Panc1 (cell line): Measurements from ENCODE around the gene NT5DC3. TPM values are rescaled to one million over a fixed set of nuclear protein-coding genes. Genes with fewer than 3 reads are reported as not detected.

Source experiments
- ATAC-seq: fragments of 200-7000 bp; cut with Tn5 transposase; 2 replicates; pipeline ENCODE4 v1.9.1; 2020; ENCODE audit warnings: mild to moderate bottlenecking, moderate library complexity
- BruUV-seq: library from RNA; stranded (reverse); fragments of 400-500 nt; replicated peaks from 2 replicates; lab custom pipeline; 2021; lab: Mats Ljungman, UMichigan
- CTCF ChIA-PET: fragments of 300-600 bp; sonication (Branson Sonifier 250); formaldehyde crosslinking; loops from one replicate; lab custom pipeline; 2022; ENCODE audit warnings: antibody characterized with exemption; lab: Charles Lee
- POLR2A ChIA-PET: fragments of 300-600 bp; sonication (Branson Sonifier 250); formaldehyde crosslinking; loops from one replicate; lab custom pipeline; 2022; ENCODE audit warnings: antibody characterized with exemption; lab: Charles Lee
- DNase-seq: peaks from one replicate; pipeline ENCODE4 v3.0.0-alpha.2; 2010; ENCODE audit warnings: low read depth, low spot score
- H3K27ac ChIP-seq: 2 replicates; pipeline ENCODE4 v1.5.1; 2011; ENCODE audit warnings: mild to moderate bottlenecking, low read length, inconsistent platforms
- H3K27me3 ChIP-seq: fragments of 200-500 bp; sonication (Bioruptor generic); 2 replicates; pipeline ENCODE4 v1.6.0; 2014; ENCODE audit warnings: low read length, inconsistent platforms; ENCODE audit not compliant: control insufficient read depth, insufficient read depth
- H3K36me3 ChIP-seq: fragments of 200-500 bp; sonication (Bioruptor generic); 2 replicates; pipeline ENCODE4 v1.5.1; 2014; ENCODE audit warnings: inconsistent platforms, mild to moderate bottlenecking, low read length, moderate library complexity; ENCODE audit not compliant: control insufficient read depth, insufficient read depth
- H3K4me1 ChIP-seq: 2 replicates; pipeline ENCODE4 v1.5.1; 2011; ENCODE audit warnings: inconsistent platforms, mild to moderate bottlenecking, low read length, moderate library complexity; ENCODE audit not compliant: control insufficient read depth, insufficient read depth
- H3K4me3 ChIP-seq, 2 experiments: 2 replicates each; pipeline ENCODE4 v1.5.1; 2011 to 2012; ENCODE audit warnings: low read depth in 2 of 2, low read length in 2 of 2, mild to moderate bottlenecking in 2 of 2, inconsistent platforms in 1 of 2, moderate library complexity in 1 of 2
- H3K9me3 ChIP-seq: fragments of 200-500 bp; sonication (Bioruptor generic); 2 replicates; pipeline ENCODE4 v1.5.1; 2014; ENCODE audit warnings: low read depth, mild to moderate bottlenecking, inconsistent platforms, low read length, moderate library complexity; ENCODE audit not compliant: control insufficient read depth, insufficient read depth
- POLR2AphosphoS5 ChIP-seq: IDR thresholded peaks from 2 replicates; pipeline ENCODE4 v1.6.1; 2012; ENCODE audit warnings: mild to moderate bottlenecking, low read depth, low read length, moderate library complexity
- REST ChIP-seq, 2 experiments: IDR thresholded peaks; 2 replicates each; pipeline ENCODE4 v1.6.1; 2011 to 2012; ENCODE audit warnings: low read depth in 2 of 2, control low read depth in 1 of 2, low read length in 1 of 2, mild to moderate bottlenecking in 1 of 2, moderate library complexity in 1 of 2; ENCODE audit not compliant: insufficient read depth in 1 of 2
- SIN3A ChIP-seq: IDR thresholded peaks from 2 replicates; pipeline ENCODE4 v1.6.1; 2012; ENCODE audit warnings: low read depth, mild to moderate bottlenecking, low read length, moderate library complexity, borderline replicate concordance; ENCODE audit not compliant: insufficient read depth
- TCF7L2 ChIP-seq: IDR thresholded peaks from 2 replicates; pipeline ENCODE4 v1.6.1; 2011; ENCODE audit warnings: mild to moderate bottlenecking, low read depth, low read length, inconsistent platforms
- in situ Hi-C: cut with HindIII; loops from 2 replicates; pipeline ENCODE4 v1.10.0; 2016; ENCODE audit warnings: low sequenced_read_pairs, low pct_unique_long_range_greater_than_20kb
- intact Hi-C: fragments of 100-400 bp; cut with micrococcal nuclease; formaldehyde crosslinking; loops from one replicate; pipeline ENCODE4 v1.10.0; 2022; ENCODE audit not compliant: unreplicated experiment
- total RNA-seq: library from RNA; stranded (reverse); gene quantifications from one replicate; pipeline ENCODE4 v1.2.1, GENCODE V29; 2021; ENCODE audit not compliant: unreplicated experiment
- TF ChIP-seq, protein P1 (sequence below): fragments of 450-650 bp; IDR thresholded peaks from 2 replicates; pipeline ENCODE4 v1.5.1; 2017; ENCODE audit warnings: mild to moderate bottlenecking

NT5DC3 gene
- total RNA-seq, 1 experiment from 2014 or later = 24.9 TPM

GRCh38 chr12:103827911-103828391 lies 13.1 kb downstream of the NT5DC3 start:
- BruUV-seq = no TSS peak
- POLR2A ChIA-PET = no interaction called here
- no peaks in the 10 kb centered on the region for H3K36me3 ChIP-seq
- no peaks in the 10 kb centered on the region for H3K9me3 ChIP-seq
- no peak overlapping the region for H3K4me3 ChIP-seq
- no peak for TF ChIP-seq REST (IDR thresholded peaks at IDR 0.05; ENCODE audit: insufficient read depth in 1 of 2, low read depth in 2 of 2, low read length in 1 of 2)
- TF ChIP-seq, protein P1, sequence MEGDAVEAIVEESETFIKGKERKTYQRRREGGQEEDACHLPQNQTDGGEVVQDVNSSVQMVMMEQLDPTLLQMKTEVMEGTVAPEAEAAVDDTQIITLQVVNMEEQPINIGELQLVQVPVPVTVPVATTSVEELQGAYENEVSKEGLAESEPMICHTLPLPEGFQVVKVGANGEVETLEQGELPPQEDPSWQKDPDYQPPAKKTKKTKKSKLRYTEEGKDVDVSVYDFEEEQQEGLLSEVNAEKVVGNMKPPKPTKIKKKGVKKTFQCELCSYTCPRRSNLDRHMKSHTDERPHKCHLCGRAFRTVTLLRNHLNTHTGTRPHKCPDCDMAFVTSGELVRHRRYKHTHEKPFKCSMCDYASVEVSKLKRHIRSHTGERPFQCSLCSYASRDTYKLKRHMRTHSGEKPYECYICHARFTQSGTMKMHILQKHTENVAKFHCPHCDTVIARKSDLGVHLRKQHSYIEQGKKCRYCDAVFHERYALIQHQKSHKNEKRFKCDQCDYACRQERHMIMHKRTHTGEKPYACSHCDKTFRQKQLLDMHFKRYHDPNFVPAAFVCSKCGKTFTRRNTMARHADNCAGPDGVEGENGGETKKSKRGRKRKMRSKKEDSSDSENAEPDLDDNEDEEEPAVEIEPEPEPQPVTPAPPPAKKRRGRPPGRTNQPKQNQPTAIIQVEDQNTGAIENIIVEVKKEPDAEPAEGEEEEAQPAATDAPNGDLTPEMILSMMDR = no peak
- no peak for TF ChIP-seq SIN3A
- no peak for TF ChIP-seq TCF7L2
- TF ChIP-seq POLR2AphosphoS5 = no peak
- no peak overlapping the region for H3K27ac ChIP-seq
- no peak for ATAC-seq
- in situ Hi-C loops = no loop called here
- CTCF ChIA-PET = no interaction called here
- peaks cover 6% of the 10 kb centered on the region for H3K4me1 ChIP-seq
- DNase-seq = no peak
- intact Hi-C loops = no loop called here
- no peaks in the 10 kb centered on the region for H3K27me3 ChIP-seq

DNA sequence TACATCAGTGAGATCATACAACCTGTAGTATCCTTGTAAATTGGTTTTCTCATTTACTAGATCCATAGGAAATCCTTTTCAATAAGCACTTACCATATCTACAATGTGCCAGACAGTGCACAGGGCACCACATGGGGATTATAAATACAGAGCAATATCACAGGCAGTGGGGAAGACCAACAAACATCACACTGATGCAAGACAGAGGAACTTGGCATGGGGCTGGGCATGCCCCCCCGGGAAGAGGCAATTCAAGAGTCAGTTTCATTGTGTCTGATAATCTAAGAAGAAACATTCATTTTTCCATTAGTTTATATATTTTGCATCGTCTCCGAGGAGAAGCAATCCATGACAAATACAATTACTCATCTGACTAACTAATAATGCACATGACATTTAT lies 16.2 kb downstream of the NT5DC3 start:
- H3K27me3 ChIP-seq = no peaks in the 10 kb centered on the region
- H3K36me3 ChIP-seq = no peaks in the 10 kb centered on the region; the same call in 1 of the 2 replicates
- POLR2A ChIA-PET = no interaction called here
- ATAC-seq (0 out of 2 replicates have a peak, but pooled peaks have one; percentile 40), DNase-seq (no peak)
- H3K9me3 ChIP-seq = no peaks in the 10 kb centered on the region
- H3K4me3 ChIP-seq = no peak overlapping the region
- TF ChIP-seq POLR2AphosphoS5 (no peak), REST (IDR thresholded peaks at IDR 0.05; ENCODE audit: insufficient read depth in 1 of 2, low read depth in 2 of 2, low read length in 1 of 2) (no peak), SIN3A (no peak), TCF7L2 (no peak)
- TF ChIP-seq, protein P1 = no peak
- intact Hi-C loops (no loop called here), in situ Hi-C loops (no loop called here)
- no peak overlapping the region for H3K27ac ChIP-seq
- peaks cover 9% of the 10 kb centered on the region for H3K4me1 ChIP-seq
- CTCF ChIA-PET = no interaction called here
- no TSS peak for BruUV-seq
